Measurements from ENCODE around the gene CSTF3.

The CSTF3 gene

DNA sequence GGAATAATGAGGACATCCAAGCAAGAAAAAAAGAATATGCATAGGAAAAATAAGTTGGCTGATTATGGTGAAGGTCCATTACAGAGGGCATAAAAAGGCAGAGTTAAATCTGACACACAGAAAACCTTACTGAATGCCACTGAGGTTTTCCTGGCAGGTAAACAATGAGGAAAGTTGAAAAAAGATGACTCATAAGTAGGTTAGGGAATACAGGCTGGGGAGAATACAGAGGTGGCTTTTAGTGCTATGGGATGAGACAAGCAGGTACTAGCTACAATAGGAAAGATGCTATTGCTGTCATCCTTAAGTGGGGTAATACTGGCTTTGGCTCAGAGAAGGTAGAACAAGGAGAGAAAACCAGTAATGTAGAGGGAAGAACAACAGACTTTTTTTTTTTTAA is 44.7 kb downstream of the CSTF3 start:
- DNase-seq (ENCODE audit: low spot score) = no peak
- TF ChIP-seq, protein P1, sequence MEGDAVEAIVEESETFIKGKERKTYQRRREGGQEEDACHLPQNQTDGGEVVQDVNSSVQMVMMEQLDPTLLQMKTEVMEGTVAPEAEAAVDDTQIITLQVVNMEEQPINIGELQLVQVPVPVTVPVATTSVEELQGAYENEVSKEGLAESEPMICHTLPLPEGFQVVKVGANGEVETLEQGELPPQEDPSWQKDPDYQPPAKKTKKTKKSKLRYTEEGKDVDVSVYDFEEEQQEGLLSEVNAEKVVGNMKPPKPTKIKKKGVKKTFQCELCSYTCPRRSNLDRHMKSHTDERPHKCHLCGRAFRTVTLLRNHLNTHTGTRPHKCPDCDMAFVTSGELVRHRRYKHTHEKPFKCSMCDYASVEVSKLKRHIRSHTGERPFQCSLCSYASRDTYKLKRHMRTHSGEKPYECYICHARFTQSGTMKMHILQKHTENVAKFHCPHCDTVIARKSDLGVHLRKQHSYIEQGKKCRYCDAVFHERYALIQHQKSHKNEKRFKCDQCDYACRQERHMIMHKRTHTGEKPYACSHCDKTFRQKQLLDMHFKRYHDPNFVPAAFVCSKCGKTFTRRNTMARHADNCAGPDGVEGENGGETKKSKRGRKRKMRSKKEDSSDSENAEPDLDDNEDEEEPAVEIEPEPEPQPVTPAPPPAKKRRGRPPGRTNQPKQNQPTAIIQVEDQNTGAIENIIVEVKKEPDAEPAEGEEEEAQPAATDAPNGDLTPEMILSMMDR (IDR thresholded peaks at IDR 0.05; ENCODE audit: extremely low read depth, missing control alignments) = no peak

DNA sequence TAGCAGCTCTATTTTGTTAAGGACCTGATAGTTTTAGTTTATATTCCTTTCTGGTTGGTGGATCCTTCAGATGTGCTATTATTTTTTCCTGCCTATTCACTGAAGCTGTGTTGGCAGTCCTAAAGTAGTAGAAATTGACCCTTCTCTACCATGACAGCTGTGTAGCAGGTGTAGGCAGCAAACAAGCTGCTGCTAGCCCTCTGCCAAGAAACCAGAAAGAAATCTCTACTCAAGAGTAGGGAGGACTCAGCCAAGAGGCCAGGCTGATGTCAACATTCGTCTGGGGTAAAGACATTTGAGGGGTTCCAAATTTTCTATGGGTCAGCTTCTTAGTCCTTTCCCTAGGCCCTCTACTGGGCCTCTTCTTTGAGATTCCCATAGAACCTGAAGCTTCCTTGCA is 51.2 kb downstream of the CSTF3 start:
- TF ChIP-seq, protein P1 (IDR thresholded peaks at IDR 0.05; ENCODE audit: extremely low read depth, missing control alignments) = no peak
- DNase-seq (ENCODE audit: low spot score) = no peak

DNA sequence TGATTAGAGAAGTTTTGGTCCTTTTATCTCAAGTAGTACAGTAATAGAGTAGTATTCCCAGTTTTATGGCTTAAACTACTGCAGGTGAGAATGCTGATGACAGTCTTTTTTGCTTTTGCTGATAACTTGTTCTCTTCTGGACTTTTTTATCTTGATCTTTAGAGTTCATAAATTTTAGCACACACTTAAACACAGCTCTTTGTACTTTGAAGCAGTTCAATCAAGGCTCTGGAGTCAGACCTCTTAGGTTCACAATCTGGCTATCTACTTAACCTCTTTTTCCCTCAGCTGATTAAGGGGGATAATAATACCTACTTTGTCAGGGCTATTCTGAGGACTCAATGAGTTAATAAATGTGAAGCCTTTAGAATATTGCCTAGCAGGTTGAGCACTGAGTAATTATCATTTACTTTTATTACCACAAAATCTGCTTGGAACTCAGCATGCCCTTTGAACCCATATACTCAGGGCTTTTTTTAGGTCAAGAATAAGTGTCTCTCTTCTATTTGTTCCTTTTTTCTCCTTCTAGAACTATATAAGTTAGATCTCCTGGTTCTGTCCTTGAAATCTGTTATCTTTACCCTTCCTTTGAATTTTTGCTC is 51.9 kb downstream of the CSTF3 start:
- TF ChIP-seq, protein P1 (IDR thresholded peaks at IDR 0.05; ENCODE audit: extremely low read depth, missing control alignments) = no peak

DNA sequence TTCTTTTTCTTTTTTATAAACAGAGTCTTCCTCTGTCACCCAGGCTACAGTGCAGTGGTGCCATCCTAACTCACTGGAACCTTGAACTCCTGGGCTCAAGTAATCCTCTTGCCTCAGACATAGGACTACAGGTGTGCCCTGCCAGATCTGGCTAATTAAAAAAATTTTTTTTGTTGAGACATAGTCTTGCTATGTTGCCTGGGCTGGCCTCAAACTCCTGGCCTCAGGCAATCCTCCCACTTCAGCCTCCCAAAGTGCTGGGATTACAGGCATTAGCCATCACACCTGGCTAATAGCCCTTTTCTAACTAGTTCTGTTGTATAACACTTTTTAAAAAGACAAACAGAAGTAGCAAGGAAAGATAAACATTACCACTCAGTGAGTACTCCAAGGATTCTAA is 57.4 kb downstream of the CSTF3 start:
- TF ChIP-seq, protein P1 (IDR thresholded peaks at IDR 0.05; ENCODE audit: extremely low read depth, missing control alignments) = no peak

More for the DNA sequence above, 51.9 kb downstream of the CSTF3 start:
- DNase-seq (ENCODE audit: low spot score) = no peak

DNA sequence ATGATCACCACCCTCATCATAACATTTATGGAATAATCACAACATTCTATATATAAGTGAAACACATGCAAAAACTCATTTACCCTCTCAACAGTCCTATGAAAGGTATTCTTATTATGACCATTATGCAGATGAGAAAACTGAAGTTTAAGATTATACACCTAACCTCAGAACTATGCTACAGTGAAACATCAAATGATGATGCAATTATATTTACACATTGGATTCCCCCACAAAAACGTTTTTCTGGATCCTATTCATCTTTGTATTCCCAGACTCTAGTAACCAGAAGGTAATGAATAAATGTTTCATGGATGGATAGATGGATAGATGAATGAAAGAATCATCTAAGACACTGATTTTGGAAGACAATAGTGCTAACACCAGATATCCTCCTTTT is 67.1 kb downstream of the CSTF3 start:
- TF ChIP-seq, protein P1 (IDR thresholded peaks at IDR 0.05; ENCODE audit: extremely low read depth, missing control alignments) = no peak
- no peak for DNase-seq (ENCODE audit: low spot score)

More for the DNA sequence above, 57.4 kb downstream of the CSTF3 start:
- DNase-seq (ENCODE audit: low spot score) = no peak

DNA sequence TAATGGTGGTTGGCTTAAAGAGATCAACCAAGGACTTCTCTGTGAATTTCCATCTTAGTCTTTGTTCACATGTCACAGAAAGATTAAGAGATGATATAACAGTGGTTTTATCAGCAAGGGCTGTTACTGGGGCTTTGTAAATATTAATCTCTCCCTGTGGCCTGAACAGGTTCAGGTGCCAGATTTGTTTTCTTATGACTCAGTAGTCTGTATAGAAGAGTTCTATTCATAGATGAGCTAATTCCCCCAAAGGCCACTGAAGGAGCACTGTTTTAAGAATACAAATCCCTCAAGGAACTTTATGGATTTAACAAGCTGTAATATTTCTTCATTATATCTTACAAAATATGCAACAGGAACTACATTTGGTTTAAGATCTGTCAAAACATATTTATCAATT is 71.5 kb downstream of the CSTF3 start:
- TF ChIP-seq, protein P1 (IDR thresholded peaks at IDR 0.05; ENCODE audit: extremely low read depth, missing control alignments) = no peak
- no peak for DNase-seq (ENCODE audit: low spot score)

DNA sequence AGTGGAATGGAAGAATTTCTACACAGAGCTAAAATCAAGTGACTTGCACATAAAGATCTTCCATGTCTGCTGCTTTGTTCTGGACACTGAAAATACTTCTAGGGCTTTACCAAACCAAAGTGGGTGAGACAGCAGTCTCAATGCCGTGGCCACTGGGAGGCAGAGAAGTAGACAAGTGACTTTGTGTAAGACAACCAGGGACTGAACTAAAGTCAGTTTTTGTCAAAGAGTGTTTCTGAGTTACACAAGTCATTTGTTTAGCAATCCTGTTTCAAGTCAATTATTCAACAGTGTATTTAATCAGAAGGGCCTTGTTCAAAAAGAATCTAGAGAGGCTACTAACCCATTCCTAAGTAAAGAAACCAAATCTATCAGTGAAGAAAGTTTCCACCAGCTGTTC is 75.3 kb downstream of the CSTF3 start:
- TF ChIP-seq, protein P1 (IDR thresholded peaks at IDR 0.05; ENCODE audit: extremely low read depth, missing control alignments) = no peak
- DNase-seq (ENCODE audit: low spot score) = no peak

Measured in GM20000 (cell line).